ENCODE data around the gene DNER. TPM values are rescaled to one million over a fixed set of nuclear protein-coding genes. Genes with fewer than 3 reads are reported as not detected.

DNER gene
- total and polyA plus RNA-seq, 2 experiments from 2014 or later: 4.7 to 8.8 TPM

DNA sequence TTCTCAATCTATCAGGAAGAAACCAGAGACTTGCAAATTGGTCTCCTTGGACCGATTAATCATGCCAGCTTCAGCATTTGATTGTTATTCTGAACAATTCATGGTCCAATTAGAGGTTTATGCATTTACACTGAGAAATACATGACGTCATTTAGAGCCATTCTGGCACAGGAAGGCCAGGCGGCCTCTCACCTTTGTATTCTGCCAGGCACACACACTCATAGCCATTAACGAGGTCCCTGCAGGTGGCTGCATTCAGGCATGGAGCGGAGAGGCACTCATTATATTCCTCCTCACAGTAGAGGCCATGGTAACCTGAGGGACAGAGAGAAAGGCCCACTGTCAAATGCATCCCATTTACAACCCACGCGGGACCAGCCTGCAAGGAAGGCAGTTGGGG is 296.4 kb downstream of the DNER start:
- H3K4me2 ChIP-seq: no peak overlapping the region
- H3K4me3 ChIP-seq: no peak overlapping the region
- ATAC-seq (peak; percentile 93), DNase-seq (ENCODE audit: low spot score) (peak; percentile 52)
- TF ChIP-seq NANOG (IDR thresholded peaks at IDR 0.05; ENCODE audit: borderline replicate concordance): peak; percentile 38; the same call in 1 of the 2 replicates
- TF ChIP-seq, protein P1, sequence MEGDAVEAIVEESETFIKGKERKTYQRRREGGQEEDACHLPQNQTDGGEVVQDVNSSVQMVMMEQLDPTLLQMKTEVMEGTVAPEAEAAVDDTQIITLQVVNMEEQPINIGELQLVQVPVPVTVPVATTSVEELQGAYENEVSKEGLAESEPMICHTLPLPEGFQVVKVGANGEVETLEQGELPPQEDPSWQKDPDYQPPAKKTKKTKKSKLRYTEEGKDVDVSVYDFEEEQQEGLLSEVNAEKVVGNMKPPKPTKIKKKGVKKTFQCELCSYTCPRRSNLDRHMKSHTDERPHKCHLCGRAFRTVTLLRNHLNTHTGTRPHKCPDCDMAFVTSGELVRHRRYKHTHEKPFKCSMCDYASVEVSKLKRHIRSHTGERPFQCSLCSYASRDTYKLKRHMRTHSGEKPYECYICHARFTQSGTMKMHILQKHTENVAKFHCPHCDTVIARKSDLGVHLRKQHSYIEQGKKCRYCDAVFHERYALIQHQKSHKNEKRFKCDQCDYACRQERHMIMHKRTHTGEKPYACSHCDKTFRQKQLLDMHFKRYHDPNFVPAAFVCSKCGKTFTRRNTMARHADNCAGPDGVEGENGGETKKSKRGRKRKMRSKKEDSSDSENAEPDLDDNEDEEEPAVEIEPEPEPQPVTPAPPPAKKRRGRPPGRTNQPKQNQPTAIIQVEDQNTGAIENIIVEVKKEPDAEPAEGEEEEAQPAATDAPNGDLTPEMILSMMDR (conservative IDR thresholded peaks at IDR 0.05; ENCODE audit: low read depth in 2 of 2): no peak
- peak; percentile 58; the same call in 1 of the 2 replicates for TF ChIP-seq CREB1 (CRISPR knock-in tag; IDR thresholded peaks at IDR 0.05; ENCODE audit: low read depth)
- TF ChIP-seq EZH2phosphoT487 (IDR thresholded peaks at IDR 0.05; ENCODE audit: unreplicated experiment): no peak
- TF ChIP-seq STAT1 (IDR thresholded peaks at IDR 0.05; ENCODE audit: unreplicated experiment): no peak
- no peak for TF ChIP-seq ZNF331 (CRISPR knock-in tag; IDR thresholded peaks at IDR 0.05; ENCODE audit: low read depth)
- TF ChIP-seq, protein P2, sequence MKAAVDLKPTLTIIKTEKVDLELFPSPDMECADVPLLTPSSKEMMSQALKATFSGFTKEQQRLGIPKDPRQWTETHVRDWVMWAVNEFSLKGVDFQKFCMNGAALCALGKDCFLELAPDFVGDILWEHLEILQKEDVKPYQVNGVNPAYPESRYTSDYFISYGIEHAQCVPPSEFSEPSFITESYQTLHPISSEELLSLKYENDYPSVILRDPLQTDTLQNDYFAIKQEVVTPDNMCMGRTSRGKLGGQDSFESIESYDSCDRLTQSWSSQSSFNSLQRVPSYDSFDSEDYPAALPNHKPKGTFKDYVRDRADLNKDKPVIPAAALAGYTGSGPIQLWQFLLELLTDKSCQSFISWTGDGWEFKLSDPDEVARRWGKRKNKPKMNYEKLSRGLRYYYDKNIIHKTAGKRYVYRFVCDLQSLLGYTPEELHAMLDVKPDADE (IDR thresholded peaks at IDR 0.05): no peak
- no peak for TF ChIP-seq POLR2AphosphoS5 (IDR thresholded peaks at IDR 0.05; ENCODE audit: low read depth)
- no peak for TF ChIP-seq REST (IDR thresholded peaks at IDR 0.05; ENCODE audit: unreplicated experiment)
- TF ChIP-seq ZNF462 (CRISPR knock-in tag; IDR thresholded peaks at IDR 0.05): no peak
- TF ChIP-seq ZNF114 (CRISPR knock-in tag; IDR thresholded peaks at IDR 0.05): no peak
- TF ChIP-seq EZH2 (IDR thresholded peaks at IDR 0.05; ENCODE audit: low read depth, unreplicated experiment): no peak
- TF ChIP-seq JUNB (IDR thresholded peaks at IDR 0.05; ENCODE audit: unreplicated experiment): no peak
- no peaks in the 10 kb centered on the region for H3F3A ChIP-seq (replicated peaks; ENCODE audit: low read depth)
- H3K36me3 Mint-ChIP-seq (ENCODE audit: low read depth): peaks cover 4% of the 10 kb centered on the region; the same call in 2 of the 3 replicates
- H3K36me3 ChIP-seq (ENCODE audit: insufficient read depth): no peaks in the 10 kb centered on the region
- H3K4me3 Mint-ChIP-seq: no peak overlapping the region
- no peaks in the 10 kb centered on the region for H3K27me3 Mint-ChIP-seq (ENCODE audit: insufficient read depth, low read depth, poor library complexity)
- peaks cover 3% of the 10 kb centered on the region; the same call in 1 of the 3 replicates for H3K9me3 Mint-ChIP-seq
- peaks cover 18% of the 10 kb centered on the region for H3K4me1 Mint-ChIP-seq
- no peaks in the 10 kb centered on the region for H3K79me2 ChIP-seq (replicated peaks; ENCODE audit: insufficient read depth)
- no peak overlapping the region for H3K27ac ChIP-seq (ENCODE audit: low read depth)
- H3K4me1 ChIP-seq (ENCODE audit: insufficient read depth): peaks cover 17% of the 10 kb centered on the region
- no peaks in the 10 kb centered on the region for H4K20me1 ChIP-seq (replicated peaks; ENCODE audit: insufficient read depth)
- no peak overlapping the region for H3K27ac Mint-ChIP-seq
- H2AFZ ChIP-seq: no peak overlapping the region
- no peaks in the 10 kb centered on the region; the same call in 1 of the 2 replicates for H3K9me2 ChIP-seq (ENCODE audit: insufficient read depth)
- H3K27me3 ChIP-seq (ENCODE audit: insufficient read depth): no peaks in the 10 kb centered on the region

All from GM23338 (cell line).